ENCODE results near the gene ADAM10. TPM values are rescaled to one million over a fixed set of nuclear protein-coding genes. Genes with fewer than 3 reads are reported as not detected.

Gene ADAM10
- total RNA-seq, 1 experiment from 2014 or later: 170 TPM

- Mint-ChIP-seq H3K27ac (ENCODE audit: unreplicated experiment) (no peak overlapping the region), H3K4me3 (ENCODE audit: unreplicated experiment) (no peak overlapping the region), H3K4me1 (ENCODE audit: low read depth, unreplicated experiment) (peaks cover 7% of the 10 kb centered on the region), H3K36me3 (ENCODE audit: insufficient read depth, unreplicated experiment) (peaks cover 14% of the 10 kb centered on the region), H3K9me3 (ENCODE audit: unreplicated experiment) (peaks cover 11% of the 10 kb centered on the region), H3K27me3 (ENCODE audit: insufficient read depth, unreplicated experiment) (no peaks in the 10 kb centered on the region)
- H3K27me3 ChIP-seq (replicated peaks; ENCODE audit: control insufficient read depth, insufficient read depth, low read length): no peaks in the 10 kb centered on the region
- no peak overlapping the region for H3K4me3 ChIP-seq (ENCODE audit: low read depth, low read length)
- intact Hi-C loops (cut with micrococcal nuclease; ENCODE audit: unreplicated experiment): no loop called here
- no peaks in the 10 kb centered on the region for H3K36me3 ChIP-seq (ENCODE audit: control insufficient read depth, insufficient read depth, low read length)
- no peak for DNase-seq
- no peaks in the 10 kb centered on the region for H3K4me1 ChIP-seq
- no peak for TF ChIP-seq CTCF (IDR thresholded peaks at IDR 0.05; ENCODE audit: insufficient read depth in 1 of 2, low read depth in 1 of 2, low read length in 1 of 2, severe bottlenecking in 1 of 2, unreplicated experiment in 1 of 2)
- H3K9me3 ChIP-seq: peaks cover 3% of the 10 kb centered on the region; the same call in 1 of the 2 replicates
- CTCF ChIA-PET: no interaction called here
- POLR2A ChIA-PET: no interaction called here
- BruUV-seq (replicated peaks): no TSS peak
These were observed 83.8 kb downstream of the ADAM10 start for GRCh38 chr15:58665672-58666071.

- intact Hi-C loops (cut with micrococcal nuclease; ENCODE audit: unreplicated experiment): no loop called here
- Histone ChIP-seq H3K9me3 (no peaks in the 10 kb centered on the region), H3K4me1 (no peaks in the 10 kb centered on the region), H3K36me3 (ENCODE audit: control insufficient read depth, insufficient read depth, low read length) (no peaks in the 10 kb centered on the region), H3K4me3 (ENCODE audit: low read depth, low read length) (no peak overlapping the region), H3K27me3 (replicated peaks; ENCODE audit: control insufficient read depth, insufficient read depth, low read length) (no peaks in the 10 kb centered on the region)
- DNase-seq: no peak
- Mint-ChIP-seq H3K36me3 (ENCODE audit: insufficient read depth, unreplicated experiment) (peaks cover 19% of the 10 kb centered on the region), H3K9me3 (ENCODE audit: unreplicated experiment) (no peaks in the 10 kb centered on the region), H3K27me3 (ENCODE audit: insufficient read depth, unreplicated experiment) (no peaks in the 10 kb centered on the region), H3K27ac (ENCODE audit: unreplicated experiment) (no peak overlapping the region), H3K4me3 (ENCODE audit: unreplicated experiment) (no peak overlapping the region), H3K4me1 (ENCODE audit: low read depth, unreplicated experiment) (peaks cover 5% of the 10 kb centered on the region)
- ChIA-PET POLR2A (no interaction called here), CTCF (no interaction called here)
- no TSS peak for BruUV-seq (replicated peaks)
- no peak for TF ChIP-seq CTCF (IDR thresholded peaks at IDR 0.05; ENCODE audit: insufficient read depth in 1 of 2, low read depth in 1 of 2, low read length in 1 of 2, severe bottlenecking in 1 of 2, unreplicated experiment in 1 of 2)
These were observed 99.4 kb downstream of the ADAM10 start for GRCh38 chr15:58650102-58650501.

DNA sequence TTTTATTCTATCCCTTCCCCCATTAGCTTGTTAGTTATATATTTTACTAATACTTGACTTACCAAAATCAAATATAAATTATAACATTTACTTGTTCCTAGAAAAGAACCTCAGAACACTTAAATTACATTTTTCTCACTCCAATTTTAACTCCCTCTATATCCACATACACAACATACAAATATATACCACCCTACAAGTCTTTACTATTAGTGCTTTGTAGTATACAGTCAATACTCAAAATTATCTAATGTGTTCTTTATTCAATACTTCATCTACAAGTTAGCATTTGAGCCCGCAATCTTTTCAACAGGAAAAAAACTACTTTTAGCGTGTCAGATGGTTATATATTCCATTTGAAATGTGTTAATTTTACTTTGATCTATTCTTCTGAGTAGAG lies 100.3 kb downstream of the ADAM10 start:
- H3K4me1 ChIP-seq: no peaks in the 10 kb centered on the region
- H3K4me1 Mint-ChIP-seq (ENCODE audit: low read depth, unreplicated experiment): peaks cover 5% of the 10 kb centered on the region
- no peak overlapping the region for H3K4me3 ChIP-seq (ENCODE audit: low read depth, low read length)
- H3K36me3 Mint-ChIP-seq (ENCODE audit: insufficient read depth, unreplicated experiment): peaks cover 19% of the 10 kb centered on the region
- H3K27me3 Mint-ChIP-seq (ENCODE audit: insufficient read depth, unreplicated experiment): no peaks in the 10 kb centered on the region
- no peak overlapping the region for H3K27ac Mint-ChIP-seq (ENCODE audit: unreplicated experiment)
- no peaks in the 10 kb centered on the region for H3K9me3 Mint-ChIP-seq (ENCODE audit: unreplicated experiment)
- intact Hi-C loops (cut with micrococcal nuclease; ENCODE audit: unreplicated experiment): no loop called here
- no peak for DNase-seq
- TF ChIP-seq CTCF (IDR thresholded peaks at IDR 0.05; ENCODE audit: insufficient read depth in 1 of 2, low read depth in 1 of 2, low read length in 1 of 2, severe bottlenecking in 1 of 2, unreplicated experiment in 1 of 2): no peak
- H3K36me3 ChIP-seq (ENCODE audit: control insufficient read depth, insufficient read depth, low read length): no peaks in the 10 kb centered on the region
- H3K27me3 ChIP-seq (replicated peaks; ENCODE audit: control insufficient read depth, insufficient read depth, low read length): no peaks in the 10 kb centered on the region
- no TSS peak for BruUV-seq (replicated peaks)
- ChIA-PET CTCF (no interaction called here), POLR2A (no interaction called here)
- no peaks in the 10 kb centered on the region for H3K9me3 ChIP-seq
- H3K4me3 Mint-ChIP-seq (ENCODE audit: unreplicated experiment): no peak overlapping the region
